Right lobe of liver (tissue), 4 donors: Measurements from ENCODE around the gene LACRT.

Experiments
- CTCF ChIP-seq, 4 donors: fragments of 200-600 bp in 3 of 4; fragments of 450-650 bp in 1 of 4; IDR thresholded peaks; one replicate each; pipeline versions ENCODE4 v1.5.1 to v1.8.0; 2016 to 2022; ENCODE audit warnings: antibody characterized with exemption in 4 of 4, mild to moderate bottlenecking in 2 of 4
- POLR2A ChIP-seq: fragments of 450-650 bp; IDR thresholded peaks from one replicate; pipeline ENCODE4 v1.6.1; 2017; ENCODE audit warnings: antibody characterized with exemption, mild to moderate bottlenecking
- donor health status: DM: no; HTN: no; CAD: no.
- donor health status: DM: no; HTN: no; CAD: no.
- donor health status: DM: no; HTN: yes; CAD: no.

GRCh38 chr12:54625598-54625997 lies 9.1 kb downstream of the LACRT start:
- TF ChIP-seq CTCF (IDR thresholded peaks at IDR 0.05) (no peak), POLR2A (no peak)
